GM18907 (cell line): ENCODE data around the gene GRID2.
"Not testable (repeated sequence)": the region's sequence is repeated elsewhere in the genome, so short reads cannot be mapped to it uniquely, and the experiment has no call there.

Source experiments
- ATAC-seq: cut with Tn5 transposase; IDR thresholded peaks from one replicate; pipeline ENCODE4 v1.9.1; 2021; ENCODE audit warnings: mild to moderate bottlenecking, moderate library complexity; ENCODE audit not compliant: unreplicated experiment

The GRID2 gene

GRCh38 chr4:93646233-93646930 is 1342.6 kb downstream of the GRID2 start:
- peak; percentile 73 for ATAC-seq

- ATAC-seq = no peak
Observed at GRCh38 chr4:93648258-93648657, 1344.5 kb downstream of the GRID2 start.

GRCh38 chr4:93649828-93650227 is 1346.1 kb downstream of the GRID2 start:
- ATAC-seq = no peak

GRCh38 chr4:93654211-93654610 is 1350.4 kb downstream of the GRID2 start:
- no peak for ATAC-seq

GRCh38 chr4:93657527-93657926 is 1353.8 kb downstream of the GRID2 start:
- ATAC-seq = peak; percentile 82

- peak; percentile 34 for ATAC-seq
Observed at GRCh38 chr4:93658443-93658842, 1354.7 kb downstream of the GRID2 start.

- ATAC-seq = no peak
Observed at GRCh38 chr4:93659629-93660028, 1355.9 kb downstream of the GRID2 start.

GRCh38 chr4:93660036-93660435 is 1356.3 kb downstream of the GRID2 start:
- no peak for ATAC-seq

- no peak for ATAC-seq
Observed at GRCh38 chr4:93670434-93670833, 1366.7 kb downstream of the GRID2 start.

GRCh38 chr4:93671093-93671492 is 1367.3 kb downstream of the GRID2 start:
- no peak for ATAC-seq

GRCh38 chr4:93676937-93677336 is 1373.2 kb downstream of the GRID2 start:
- not testable (repeated sequence) for ATAC-seq

- ATAC-seq = no peak
Observed at GRCh38 chr4:93684571-93684970, 1380.8 kb downstream of the GRID2 start.

- ATAC-seq = no peak
Observed at GRCh38 chr4:93687304-93687703, 1383.5 kb downstream of the GRID2 start.

- ATAC-seq = no peak
Observed at GRCh38 chr4:93688978-93689377, 1385.2 kb downstream of the GRID2 start.

- ATAC-seq = no peak
Observed at GRCh38 chr4:93693141-93693540, 1389.4 kb downstream of the GRID2 start.

GRCh38 chr4:93698686-93699085 is 1394.9 kb downstream of the GRID2 start:
- no peak for ATAC-seq

GRCh38 chr4:93700571-93700970 is 1396.8 kb downstream of the GRID2 start:
- ATAC-seq = no peak

- ATAC-seq = peak; percentile 86
Observed at GRCh38 chr4:93710101-93710846, 1406.5 kb downstream of the GRID2 start.

- no peak for ATAC-seq
Observed at GRCh38 chr4:93710847-93711430, 1407.2 kb downstream of the GRID2 start.

- no peak for ATAC-seq
Observed at GRCh38 chr4:93718233-93718632, 1414.5 kb downstream of the GRID2 start.

GRCh38 chr4:93719552-93719951 is 1415.8 kb downstream of the GRID2 start:
- no peak for ATAC-seq

- ATAC-seq = no peak
Observed at GRCh38 chr4:93722446-93722845, 1418.7 kb downstream of the GRID2 start.
